22Rv1 (cell line): ENCODE results near the gene OGDH.

Source experiments
- H3K27ac ChIP-seq: fragments of 450-650 bp; 2 replicates; pipeline ENCODE4 v1.5.1; 2017
- CTCF ChIP-seq: fragments of 450-650 bp; IDR thresholded peaks from 2 replicates; pipeline ENCODE4 v1.5.1; 2017; ENCODE audit warnings: mild to moderate bottlenecking
- ZFX ChIP-seq: fragments of 450-650 bp; IDR thresholded peaks from 2 replicates; pipeline ENCODE4 v1.6.1; 2017; ENCODE audit warnings: antibody characterized with exemption, borderline replicate concordance

The OGDH gene

DNA sequence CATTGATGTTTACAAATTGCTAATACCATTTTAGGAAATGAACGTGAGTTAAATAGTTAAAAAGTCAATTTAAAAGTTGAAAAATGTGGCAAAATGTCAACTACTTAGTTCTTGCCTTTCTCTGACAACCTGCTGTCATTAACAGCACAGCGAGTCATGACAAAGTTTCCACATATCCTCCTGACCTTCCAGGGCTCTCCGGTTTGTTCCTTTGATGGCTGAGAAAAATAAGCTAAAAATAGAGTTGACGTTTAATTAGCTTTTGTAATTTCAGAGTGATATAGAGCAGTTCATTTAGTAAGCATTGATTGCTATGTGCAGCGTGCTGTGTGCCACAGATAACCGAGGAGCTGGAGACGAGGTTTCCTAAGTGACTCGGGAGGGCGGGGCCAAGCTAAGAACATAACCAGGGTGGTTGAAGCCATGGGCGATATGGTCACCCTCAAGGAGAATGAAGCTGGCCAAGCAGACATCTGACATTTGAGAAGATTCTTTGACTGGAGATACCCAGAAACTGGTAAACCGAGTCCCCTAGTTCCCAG is 47.9 kb downstream of the OGDH start:
- TF ChIP-seq ZFX (no peak), CTCF (no peak)
- no peak overlapping the region for H3K27ac ChIP-seq

DNA sequence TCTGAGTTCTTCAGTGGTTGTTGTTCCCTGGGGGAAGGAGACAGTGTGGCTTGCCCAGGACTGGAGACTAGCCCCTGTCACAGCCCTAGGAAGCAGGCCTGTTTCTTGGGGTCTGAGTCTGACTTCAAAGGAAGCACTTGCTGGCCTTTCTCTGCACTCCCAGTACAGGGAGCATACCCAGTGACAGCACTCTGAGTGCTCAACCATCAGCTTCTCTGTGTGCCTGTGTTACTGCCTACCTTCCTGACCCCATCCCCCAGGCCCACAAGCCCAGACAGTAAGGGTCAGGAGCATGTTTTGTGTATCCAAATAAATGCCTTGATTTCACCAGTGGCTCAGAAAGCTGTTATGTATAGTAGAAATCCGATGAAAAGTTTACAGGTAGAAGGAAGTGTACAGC is 48.9 kb downstream of the OGDH start:
- no peak for TF ChIP-seq CTCF
- TF ChIP-seq ZFX: no peak
- no peak overlapping the region for H3K27ac ChIP-seq

DNA sequence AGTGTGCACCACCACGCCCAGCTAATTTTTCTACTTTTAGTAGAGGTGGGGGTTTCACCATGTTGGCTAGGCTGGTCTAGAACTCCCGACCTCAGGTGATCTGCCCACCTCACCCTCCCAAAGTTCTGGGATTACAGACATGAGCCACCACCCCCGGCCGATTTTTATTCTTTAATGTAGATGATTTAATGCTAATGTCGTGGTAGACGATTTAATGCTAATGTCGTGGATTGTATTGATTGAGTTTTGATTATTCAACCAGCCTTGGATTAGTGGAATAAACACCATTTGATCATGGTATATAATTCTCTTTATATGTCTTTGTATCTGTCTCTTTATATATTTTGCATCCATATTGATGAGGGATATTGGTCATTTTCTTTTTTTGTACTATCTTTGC is 52.6 kb downstream of the OGDH start:
- no peak overlapping the region for H3K27ac ChIP-seq
- TF ChIP-seq ZFX: no peak
- TF ChIP-seq CTCF: no peak

DNA sequence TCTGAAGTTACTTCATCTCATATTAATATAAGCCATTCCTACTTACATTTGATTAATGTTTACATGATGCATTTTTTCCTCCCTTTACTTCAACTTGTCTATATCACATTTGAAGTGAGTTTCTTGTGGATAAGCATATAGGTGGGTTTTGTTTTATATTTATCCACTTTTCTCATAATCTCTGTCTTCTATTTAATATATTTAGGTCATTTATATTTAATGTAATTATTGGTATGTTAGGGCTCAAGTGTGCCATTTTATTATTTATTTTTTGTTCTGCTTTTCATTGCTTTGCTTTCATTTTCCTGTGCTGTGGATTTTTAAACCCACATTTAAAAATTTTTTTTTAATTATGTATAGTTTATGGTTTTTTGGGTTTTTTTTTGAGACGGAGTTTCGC is 54.8 kb downstream of the OGDH start:
- TF ChIP-seq CTCF: no peak
- TF ChIP-seq ZFX: no peak
- no peak overlapping the region for H3K27ac ChIP-seq

GRCh38 chr7:44664780-44665461 is 58.5 kb downstream of the OGDH start:
- no peak overlapping the region for H3K27ac ChIP-seq
- no peak for TF ChIP-seq CTCF
- TF ChIP-seq ZFX: no peak

- H3K27ac ChIP-seq: no peak overlapping the region
- no peak for TF ChIP-seq CTCF
- no peak for TF ChIP-seq ZFX
Observed at GRCh38 chr7:44665531-44666213, 59.2 kb downstream of the OGDH start.

DNA sequence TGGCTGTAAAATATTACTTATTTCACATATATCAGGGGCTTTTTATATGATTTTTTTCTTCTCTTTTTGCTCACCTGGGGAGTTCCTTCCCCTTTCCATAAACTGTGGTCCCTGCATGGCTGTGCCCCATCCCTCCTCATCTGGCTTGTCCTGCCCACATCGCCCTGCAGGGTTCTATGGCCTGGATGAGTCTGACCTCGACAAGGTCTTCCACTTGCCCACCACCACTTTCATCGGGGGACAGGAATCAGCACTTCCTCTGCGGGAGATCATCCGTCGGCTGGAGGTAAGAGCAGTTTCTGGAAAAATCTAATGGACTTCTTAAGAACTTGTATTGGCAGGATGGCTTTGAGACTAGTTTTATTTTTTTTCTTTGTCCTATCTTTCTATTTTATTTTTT is 60.1 kb downstream of the OGDH start:
- TF ChIP-seq ZFX (no peak), CTCF (no peak)
- no peak overlapping the region for H3K27ac ChIP-seq
